Activated CD4-positive, alpha-beta T cell treated with anti-CD3 and anti-CD28 coated beads for 1 hour (primary cell): ENCODE data around the gene RAD9A.

Source experiments
- DNase-seq: peaks from one replicate; pipeline ENCODE4 v3.0.0-alpha.2; 2020

Gene RAD9A

GRCh38 chr11:67429038-67429668 lies 37.4 kb downstream of the RAD9A start:
- no peak for DNase-seq

DNA sequence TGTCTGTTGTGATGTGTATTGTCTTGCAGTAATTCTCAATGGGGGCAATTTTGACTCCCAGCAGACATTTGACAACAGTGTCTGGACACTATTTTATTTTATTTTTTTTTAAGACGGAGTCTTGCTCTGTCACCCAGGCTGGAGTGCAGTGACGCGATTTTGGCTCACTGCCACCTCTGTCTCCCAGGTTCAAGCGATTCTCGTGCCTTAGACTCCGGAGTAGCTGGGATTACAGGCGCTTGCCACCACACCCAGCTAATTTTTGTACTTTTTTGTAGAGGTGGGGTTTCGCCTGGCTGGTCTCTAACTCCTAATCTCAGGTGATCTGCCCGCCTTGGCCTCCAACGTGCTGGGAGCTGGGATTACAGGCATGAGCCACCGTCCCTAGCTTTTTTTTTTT lies 37.9 kb downstream of the RAD9A start:
- no peak for DNase-seq

GRCh38 chr11:67431346-67432249 lies 39.8 kb downstream of the RAD9A start:
- no peak for DNase-seq

DNA sequence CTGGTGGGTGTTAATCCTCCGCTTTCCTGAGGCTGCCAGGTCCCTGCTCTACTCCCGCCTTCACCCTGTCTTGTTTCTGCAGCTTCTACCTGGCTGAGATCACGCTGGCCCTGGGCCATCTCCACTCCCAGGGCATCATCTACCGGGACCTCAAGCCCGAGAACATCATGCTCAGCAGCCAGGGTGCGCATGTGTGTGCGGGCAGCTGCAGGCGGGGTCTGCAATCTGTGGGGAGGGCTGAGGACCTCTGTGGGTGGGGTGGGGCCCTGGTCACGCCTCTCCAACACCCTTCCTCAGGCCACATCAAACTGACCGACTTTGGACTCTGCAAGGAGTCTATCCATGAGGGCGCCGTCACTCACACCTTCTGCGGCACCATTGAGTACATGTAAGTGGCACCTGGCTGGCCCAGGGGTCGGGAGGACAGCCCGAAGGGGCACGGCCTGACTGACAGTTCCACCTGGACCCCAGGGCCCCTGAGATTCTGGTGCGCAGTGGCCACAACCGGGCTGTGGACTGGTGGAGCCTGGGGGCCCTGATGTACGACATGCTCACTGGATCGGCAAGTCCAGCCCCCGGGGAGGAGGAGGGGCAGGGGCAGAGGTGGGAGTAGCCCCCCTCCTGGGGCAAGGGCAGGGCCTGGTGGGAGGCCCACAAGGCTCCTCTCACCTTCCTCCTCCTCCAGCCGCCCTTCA lies 41.0 kb downstream of the RAD9A start:
- no peak for DNase-seq

GRCh38 chr11:67433536-67434394 lies 42.0 kb downstream of the RAD9A start:
- no peak for DNase-seq

- no peak for DNase-seq
These were observed 42.7 kb downstream of the RAD9A start for GRCh38 chr11:67434395-67434881.

GRCh38 chr11:67435031-67435726 lies 43.4 kb downstream of the RAD9A start:
- no peak for DNase-seq

GRCh38 chr11:67435727-67436458 lies 44.1 kb downstream of the RAD9A start:
- no peak for DNase-seq

GRCh38 chr11:67436459-67437081 lies 44.8 kb downstream of the RAD9A start:
- peak; percentile 44 for DNase-seq

- peak; percentile 62 for DNase-seq
These were observed 45.5 kb downstream of the RAD9A start, which contains the start of gene PTPRCAP for GRCh38 chr11:67437082-67437808. TSS of gene PTPRCAP (minus strand) at chr11:67437682. CDS start at chr11:67437619, 63 bp downstream.

- DNase-seq, result no peak
These were observed 46.0 kb downstream of the RAD9A start for GRCh38 chr11:67437809-67438157.

GRCh38 chr11:67438158-67438902 lies 46.5 kb downstream of the RAD9A start:
- peak; percentile 59 for DNase-seq

DNA sequence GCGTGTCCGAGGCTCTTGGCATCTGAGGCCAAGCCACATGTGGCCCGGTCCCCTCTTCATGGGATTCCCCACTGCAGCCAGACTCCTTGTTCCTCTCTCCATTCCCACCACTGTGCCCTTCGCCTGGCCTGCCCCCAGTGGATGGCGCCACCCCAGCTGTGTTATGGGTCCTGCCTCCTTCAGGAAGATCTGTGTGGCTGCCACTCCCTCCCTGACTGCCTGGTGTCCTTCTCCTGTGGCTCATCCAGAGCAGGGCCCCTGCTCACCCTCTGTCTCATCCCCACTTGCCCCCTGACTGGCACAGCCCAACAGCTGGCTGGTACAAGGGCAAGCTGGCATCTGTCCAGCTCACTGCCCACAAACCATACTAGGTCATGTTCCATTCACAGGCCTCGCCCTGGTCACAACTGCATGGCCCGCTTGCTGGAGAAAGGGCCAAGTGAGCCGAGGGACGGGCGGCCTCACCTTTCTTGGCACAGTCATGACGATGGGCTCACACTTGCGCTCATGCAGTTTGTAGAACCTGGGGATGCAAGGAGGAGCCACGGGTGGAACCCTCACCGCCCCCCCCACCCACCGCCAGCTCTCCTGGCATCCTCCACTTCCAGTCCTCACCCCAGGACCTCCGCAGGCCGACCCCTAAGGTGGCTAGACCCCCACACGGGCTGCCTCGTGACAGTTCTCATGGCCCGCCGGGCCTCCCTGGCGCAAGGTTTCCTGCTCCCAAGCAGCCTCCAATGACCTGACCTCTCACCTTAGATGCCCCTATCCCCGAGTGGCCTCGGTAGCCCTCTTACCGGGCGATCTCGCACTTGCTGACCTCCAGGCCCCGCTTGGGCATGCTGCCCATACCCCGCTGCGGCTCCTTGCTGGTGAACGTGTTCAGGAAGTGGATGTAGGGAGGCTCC lies 47.8 kb downstream of the RAD9A start:
- DNase-seq, result no peak

DNA sequence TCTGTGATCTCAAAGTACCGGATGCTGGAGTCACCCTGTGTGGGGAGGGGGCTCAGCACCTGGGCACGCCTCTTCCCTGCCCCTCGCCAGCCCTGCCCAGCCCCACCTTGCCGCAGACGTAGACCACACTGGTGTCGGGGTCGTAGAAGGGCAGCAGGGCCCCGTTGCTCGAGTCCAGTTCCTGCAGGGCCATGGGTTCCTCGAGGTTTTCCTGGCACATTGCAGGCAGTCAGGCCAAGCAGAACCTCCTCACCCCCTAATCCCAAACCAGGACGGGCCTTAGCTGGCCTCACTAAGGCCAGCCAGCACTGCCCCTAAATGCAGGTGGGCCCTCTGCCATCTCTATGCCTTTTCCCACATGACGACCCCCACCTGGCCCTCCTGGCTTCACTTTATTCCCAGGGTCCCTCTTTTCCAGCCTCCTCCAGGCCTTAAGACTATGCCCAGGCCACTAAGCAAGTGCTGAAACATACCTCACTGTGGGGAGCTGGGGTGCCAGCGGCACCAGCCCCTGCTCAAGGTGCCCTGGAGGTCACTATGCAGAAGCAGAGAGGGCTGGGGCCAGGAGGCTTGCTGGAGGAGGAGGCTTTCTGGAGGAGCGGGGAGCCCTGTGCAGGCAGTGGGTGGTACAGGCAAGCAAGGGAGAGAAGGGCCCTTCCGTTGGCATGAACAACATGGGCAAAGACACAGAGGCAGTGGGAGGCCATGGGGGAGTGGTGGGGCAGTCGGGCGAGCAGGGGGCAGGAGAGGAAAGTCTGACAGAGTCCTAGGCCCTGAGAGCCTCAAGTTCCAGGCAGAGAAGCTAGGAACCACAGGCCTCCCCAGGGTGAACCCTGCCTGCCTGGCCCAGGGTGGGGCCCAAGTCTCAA lies 48.7 kb downstream of the RAD9A start:
- DNase-seq, result no peak

DNA sequence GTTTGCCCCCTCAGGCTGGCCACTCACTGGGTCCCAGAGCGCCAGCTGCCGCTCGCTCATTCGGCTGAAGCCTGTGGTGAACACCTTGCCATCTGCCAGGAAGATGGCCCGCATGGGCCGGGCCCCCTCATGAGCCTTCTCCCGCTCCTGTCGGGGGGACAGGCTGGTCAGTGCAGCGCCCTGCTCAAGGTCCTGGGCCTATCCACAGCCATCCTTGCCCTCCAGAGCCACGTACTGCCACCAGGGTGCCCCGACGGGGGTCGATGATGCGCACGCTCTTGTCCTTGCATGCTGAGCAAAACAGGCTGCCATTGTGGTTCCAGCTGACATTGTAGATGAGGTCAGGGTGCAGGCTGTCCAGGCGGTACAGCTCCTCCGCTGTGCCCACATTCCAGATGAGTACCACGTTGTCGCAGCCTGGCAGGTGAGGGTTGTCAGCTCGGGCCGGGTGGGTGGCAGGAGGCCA lies 49.3 kb downstream of the RAD9A start:
- no peak for DNase-seq

- no peak for DNase-seq
These were observed 50.1 kb downstream of the RAD9A start for GRCh38 chr11:67441731-67442351.
